Stomach (tissue), 19 donors: ENCODE results near the gene FANCL. TPM values are rescaled to one million over a fixed set of nuclear protein-coding genes. Genes with fewer than 3 reads are reported as not detected.
"Not testable (repeated sequence)": the region's sequence is repeated elsewhere in the genome, so short reads cannot be mapped to it uniquely, and the experiment has no call there.

Experiments
- DNase-seq, 2 donors: peaks; one replicate each; pipeline versions ENCODE4 v3.0.0 to v3.0.0-alpha.2; 2013 to 2019
- H3K27ac ChIP-seq, 5 donors: fragments of 200-600 bp in 4 of 5; sonication (generic) in 4 of 5; one replicate each; pipeline ENCODE4 v1.5.1; 2013 to 2019; ENCODE audit warnings: mild to moderate bottlenecking in 1 of 5, moderate library complexity in 1 of 5
- H3K27me3 ChIP-seq, 3 donors: fragments of 200-600 bp; sonication (generic); one replicate each; pipeline ENCODE4 v1.5.1; 2017 to 2019; ENCODE audit warnings: mixed run types in 1 of 3
- H3K36me3 ChIP-seq, 4 donors: fragments of 200-600 bp; sonication (generic); 1 replicate in 3 of 4; 2 replicates in 1 of 4; pipeline ENCODE4 v1.5.1; 2016 to 2019
- H3K4me1 ChIP-seq, 4 donors: fragments of 200-600 bp; sonication (generic); one replicate each; pipeline ENCODE4 v1.5.1; 2016 to 2019
- H3K4me3 ChIP-seq, 4 donors: fragments of 200-600 bp; sonication (generic) in 3 of 4; one replicate each; pipeline ENCODE4 v1.5.1; 2016 to 2019; ENCODE audit warnings: mild to moderate bottlenecking in 1 of 4
- H3K9me3 ChIP-seq, 4 donors: fragments of 200-600 bp; sonication (generic); one replicate each; pipeline ENCODE4 v1.5.1; 2016 to 2019
- EP300 ChIP-seq: sonication (generic); formaldehyde crosslinking; IDR thresholded peaks from one replicate; pipeline ENCODE4 v1.6.1; 2017; ENCODE audit warnings: antibody characterized with exemption
- POLR2A ChIP-seq, 4 donors: fragments of 450-650 bp; IDR thresholded peaks; one replicate each; pipeline ENCODE4 v1.6.1; 2016; ENCODE audit warnings: antibody characterized with exemption in 4 of 4, control low read depth in 2 of 4, mild to moderate bottlenecking in 1 of 4, moderate library complexity in 1 of 4
- POLR2AphosphoS5 ChIP-seq, 3 donors: sonication (generic); formaldehyde crosslinking; IDR thresholded peaks; one replicate each; pipeline ENCODE4 v1.6.1; 2016; ENCODE audit warnings: antibody characterized with exemption in 3 of 3
- WGBS, 5 donors: extraction: QIAGEN DNeasy Blood & Tissue Kit in 3 of 5; methylation state at CpG; one replicate each; pipeline versions ENCODE4 v1.1.5 to v1.1.7; 2013 to 2018; 5-methylcytosine and 5-hydroxymethylcytosine counted together
- intact Hi-C: fragments of 100-400 bp; cut with DNase I; formaldehyde crosslinking; loops from one replicate; pipeline ENCODE4 v1.15.1; 2023; ENCODE audit warnings: low total_unique reads
- long read RNA-seq, 10 donors: transcript quantifications; one replicate each; lab custom pipeline, GENCODE V29; 2026
- polyA plus RNA-seq, 3 donors: library from polyadenylated mRNA; stranded (reverse); fragments of 200-250 nt; gene quantifications; one replicate each; pipeline ENCODE4 v1.2.3, GENCODE V29; 2013
- total RNA-seq, 5 donors: library from RNA; depleted of rRNA; stranded (reverse); fragments of >200 nt; gene quantifications; one replicate each; pipeline versions ENCODE4 v1.1.0 to v1.2.3, GENCODE V29; 2014 to 2016
- TF ChIP-seq, protein P1 (sequence below), 7 experiments: fragments of 450-650 bp in 4 of 7; fragments of 200-600 bp in 3 of 7; sonication (generic) in 3 of 7; IDR thresholded peaks; one replicate each; pipeline ENCODE4 v1.5.1; 2016 to 2019; ENCODE audit warnings: antibody characterized with exemption in 7 of 7, control low read depth in 2 of 7, mild to moderate bottlenecking in 1 of 7
- donor health status: healthy with polysubstance abuse.
- donor health status: Bipolar disorder and iron deficiency.
- donor health status: healthy.

The FANCL gene
- 100 to 1,000 TPM in 1 of 5 donors, 10 to 100 TPM in 3, 1 to 10 TPM in 1; 4.9 to 275 (median 63.0) TPM for total RNA-seq
- polyA plus RNA-seq = 10 to 100 TPM in 2 of 3 donors, 1 to 10 TPM in 1; 6.3 to 20.5 (median 11.4) TPM
- long read RNA-seq, donor 1, partial matches to known transcripts = 0 of 3 reads
- long read RNA-seq, donor 1, other reads (novel, unspliced or antisense) = 0 of 3 reads
- long read RNA-seq, donor 2, partial matches to known transcripts = 0 of 4 reads
- long read RNA-seq, donor 2, other reads (novel, unspliced or antisense) = 0 of 4 reads
- long read RNA-seq, donor 3, partial matches to known transcripts = 0 of 4 reads
- long read RNA-seq, donor 3, other reads (novel, unspliced or antisense) = 0 of 4 reads
- long read RNA-seq, donor 4, partial matches to known transcripts = 0 of 1 reads
- long read RNA-seq, donor 4, other reads (novel, unspliced or antisense) = 0 of 1 reads
- long read RNA-seq, donor 5, partial matches to known transcripts = 0 of 5 reads
- long read RNA-seq, donor 5, other reads (novel, unspliced or antisense) = 0 of 5 reads
- long read RNA-seq, donor 6 = 0 reads
- long read RNA-seq, donor 7, transcript FANCL-201 (14 exons, 1,683 nt) = major isoform, 5 of 8 reads
- long read RNA-seq, donor 7, partial matches to known transcripts = 0 of 8 reads
- long read RNA-seq, donor 7, other reads (novel, unspliced or antisense) = 0 of 8 reads
- long read RNA-seq, donor 8, transcript FANCL-201 (14 exons, 1,683 nt) = major isoform, 8 of 10 reads
- long read RNA-seq, donor 8, partial matches to known transcripts = 0 of 10 reads
- long read RNA-seq, donor 8, other reads (novel, unspliced or antisense) = 0 of 10 reads
- long read RNA-seq, donor 9, partial matches to known transcripts = 5 of 10 reads
- long read RNA-seq, donor 9, other reads (novel, unspliced or antisense) = 0 of 10 reads
- long read RNA-seq, donor 10, partial matches to known transcripts = 0 of 2 reads
- long read RNA-seq, donor 10, other reads (novel, unspliced or antisense) = 0 of 2 reads

DNA sequence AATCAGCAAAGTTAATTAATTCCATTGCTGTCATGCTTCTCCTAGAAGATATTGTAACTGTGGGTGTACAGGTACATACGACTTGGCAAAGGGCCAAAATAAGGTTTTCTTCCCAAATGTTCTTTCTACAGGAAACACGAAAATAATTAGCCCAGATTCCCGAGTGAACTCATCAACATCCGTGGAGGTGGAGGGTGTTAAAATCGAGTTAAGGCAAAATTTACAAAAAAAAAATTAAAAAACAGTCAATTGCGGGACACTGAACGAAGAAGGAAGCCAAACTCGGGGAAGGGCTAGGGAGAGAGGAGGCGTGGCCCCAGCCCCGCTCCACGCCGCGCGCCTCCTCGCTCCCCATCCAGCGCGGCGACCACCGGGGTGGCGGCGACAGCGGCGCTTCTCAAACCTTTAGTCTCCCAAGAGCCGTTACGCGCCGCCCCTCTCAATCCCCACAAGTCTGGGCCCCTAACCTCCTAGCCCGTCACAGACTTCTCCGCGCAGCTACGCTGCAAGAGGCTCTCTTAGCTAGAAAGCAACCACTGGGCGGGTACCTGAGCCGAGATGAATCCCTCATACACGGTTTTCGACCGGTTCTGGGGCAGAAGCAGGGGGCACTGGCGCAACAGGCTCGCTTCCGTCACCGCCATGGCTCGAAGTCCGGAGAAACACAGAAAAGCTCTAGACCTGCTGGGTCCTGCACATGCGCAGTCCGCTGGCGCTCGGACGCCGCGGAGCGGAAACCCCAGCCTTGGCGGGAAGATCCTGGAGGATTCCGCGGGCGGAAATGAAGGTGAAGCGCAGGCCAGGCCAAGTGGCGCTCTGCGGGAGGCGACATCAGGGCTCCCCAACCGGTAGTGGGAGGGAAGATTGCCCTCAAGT, at the start of gene FANCL:
Gene FANCL (minus strand): TSS at position 656 of the 876 bp plus-strand sequence. CDS start 12 bp downstream, at position 644.
- WGBS, 5 donors = 0 to 1% (median 0%) methylated on average over 31 to 59 of the region's 59 CpGs
- peaks cover 0 to 7% (median 0%) of the 10 kb centered on the region in 3 donors for H3K27me3 ChIP-seq

DNA sequence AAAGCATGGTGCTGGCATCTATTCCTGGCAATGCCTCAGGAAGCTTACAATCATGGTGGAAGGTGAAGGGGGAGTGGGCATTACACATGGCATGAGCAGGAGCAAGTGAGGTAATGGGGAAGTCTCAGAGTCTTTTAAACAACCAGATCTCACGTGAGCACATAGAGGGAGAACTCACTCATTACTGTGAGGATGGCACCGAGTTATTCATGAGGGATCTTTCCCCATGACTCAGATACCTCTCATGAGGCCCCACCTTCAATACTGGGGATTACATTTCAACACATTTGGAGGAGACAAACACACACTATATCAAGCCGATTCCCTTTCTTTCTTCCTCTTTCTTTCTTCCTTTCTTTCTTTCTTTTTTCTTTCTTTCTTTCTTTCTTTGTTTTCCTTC, 47.9 kb upstream of the FANCL start:
- 73 to 95% (median 85%) methylated on average over 3 of the region's 3 CpGs for WGBS, 5 donors
- no peak overlapping the region for H3K4me3 ChIP-seq
- no peaks in the 10 kb centered on the region for H3K36me3 ChIP-seq
- H3K27me3 ChIP-seq = no peaks in the 10 kb centered on the region
- no peak overlapping the region for H3K27ac ChIP-seq
- TF ChIP-seq, protein P1, sequence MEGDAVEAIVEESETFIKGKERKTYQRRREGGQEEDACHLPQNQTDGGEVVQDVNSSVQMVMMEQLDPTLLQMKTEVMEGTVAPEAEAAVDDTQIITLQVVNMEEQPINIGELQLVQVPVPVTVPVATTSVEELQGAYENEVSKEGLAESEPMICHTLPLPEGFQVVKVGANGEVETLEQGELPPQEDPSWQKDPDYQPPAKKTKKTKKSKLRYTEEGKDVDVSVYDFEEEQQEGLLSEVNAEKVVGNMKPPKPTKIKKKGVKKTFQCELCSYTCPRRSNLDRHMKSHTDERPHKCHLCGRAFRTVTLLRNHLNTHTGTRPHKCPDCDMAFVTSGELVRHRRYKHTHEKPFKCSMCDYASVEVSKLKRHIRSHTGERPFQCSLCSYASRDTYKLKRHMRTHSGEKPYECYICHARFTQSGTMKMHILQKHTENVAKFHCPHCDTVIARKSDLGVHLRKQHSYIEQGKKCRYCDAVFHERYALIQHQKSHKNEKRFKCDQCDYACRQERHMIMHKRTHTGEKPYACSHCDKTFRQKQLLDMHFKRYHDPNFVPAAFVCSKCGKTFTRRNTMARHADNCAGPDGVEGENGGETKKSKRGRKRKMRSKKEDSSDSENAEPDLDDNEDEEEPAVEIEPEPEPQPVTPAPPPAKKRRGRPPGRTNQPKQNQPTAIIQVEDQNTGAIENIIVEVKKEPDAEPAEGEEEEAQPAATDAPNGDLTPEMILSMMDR (IDR thresholded peaks at IDR 0.05) = no peak
- TF ChIP-seq EP300 (no peak), POLR2AphosphoS5 (IDR thresholded peaks at IDR 0.05) (no peak), POLR2A (IDR thresholded peaks at IDR 0.05) (no peak)
- intact Hi-C loops = no loop called here
- DNase-seq = no peak
- no peaks in the 10 kb centered on the region for H3K9me3 ChIP-seq
- H3K4me1 ChIP-seq = no peaks in the 10 kb centered on the region

More for the DNA sequence above, at the start of gene FANCL:
- H3K4me1 ChIP-seq = peaks cover 0 to 32% (median 15%) of the 10 kb centered on the region in 4 donors
- no peaks in the 10 kb centered on the region for H3K9me3 ChIP-seq
- intact Hi-C loops = no loop called here
- H3K27ac ChIP-seq = peak within 1 kb of the TSS; percentile 77 to 93 (median 86)
- H3K36me3 ChIP-seq = no peaks in the 10 kb centered on the region
- DNase-seq = peak; percentile 92 to 97
- TF ChIP-seq, protein P1 (IDR thresholded peaks at IDR 0.05) = peak in 1 of 7 experiments; percentile 9
- TF ChIP-seq POLR2AphosphoS5 (IDR thresholded peaks at IDR 0.05) (peak; percentile 53 to 82 (median 64)), EP300 (no peak), POLR2A (IDR thresholded peaks at IDR 0.05) (no peak)
- peak within 1 kb of the TSS; percentile 76 to 96 (median 82) for H3K4me3 ChIP-seq

DNA sequence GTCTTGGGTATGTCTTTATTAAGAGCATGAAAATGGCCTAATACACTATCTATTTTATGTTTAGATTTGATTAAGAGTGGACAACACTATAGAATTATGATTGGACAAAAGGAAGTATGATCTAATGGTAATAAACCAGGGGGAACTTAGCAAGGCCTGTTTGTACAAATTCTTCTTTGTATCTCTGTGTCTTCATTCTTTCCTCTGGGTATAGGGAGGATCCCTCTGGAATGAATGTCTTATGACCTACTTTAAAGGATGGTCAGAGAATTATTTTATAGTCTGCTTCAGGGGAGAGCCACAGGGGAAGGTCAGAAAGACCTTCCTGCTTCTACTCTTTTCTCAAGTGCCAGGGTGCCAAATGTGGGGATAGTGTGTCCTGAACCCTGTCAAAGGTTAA, 42.8 kb upstream of the FANCL start:
- no peaks in the 10 kb centered on the region for H3K9me3 ChIP-seq
- no peak for DNase-seq
- H3K27me3 ChIP-seq = no peaks in the 10 kb centered on the region
- no peak overlapping the region for H3K27ac ChIP-seq
- TF ChIP-seq EP300 = no peak
- no peak for TF ChIP-seq POLR2A (IDR thresholded peaks at IDR 0.05)
- TF ChIP-seq POLR2AphosphoS5 (IDR thresholded peaks at IDR 0.05) = no peak
- TF ChIP-seq, protein P1 (IDR thresholded peaks at IDR 0.05) = no peak
- no peak overlapping the region for H3K4me3 ChIP-seq
- intact Hi-C loops = no loop called here
- no peaks in the 10 kb centered on the region for H3K36me3 ChIP-seq
- no peaks in the 10 kb centered on the region for H3K4me1 ChIP-seq

DNA sequence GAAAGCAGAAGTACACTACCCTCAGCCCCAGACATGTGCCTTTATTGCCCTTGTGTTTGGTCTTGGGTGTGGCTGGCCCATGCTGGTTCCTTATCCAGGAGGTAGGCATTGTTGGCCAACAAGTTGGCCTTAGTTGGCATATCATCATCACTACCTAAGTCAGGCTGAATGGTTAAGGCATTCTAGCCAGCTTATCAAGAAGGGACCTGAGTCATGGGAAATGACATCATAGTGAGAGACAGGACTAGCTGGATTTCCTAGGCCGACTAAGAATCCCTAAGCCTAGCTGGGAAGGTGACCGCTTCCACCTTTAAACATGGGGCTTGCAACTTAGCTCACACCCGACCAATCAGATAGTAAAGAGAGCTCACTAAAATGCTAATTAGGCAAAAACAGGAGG, 34.0 kb upstream of the FANCL start:
- H3K9me3 ChIP-seq, H3K4me3 ChIP-seq, H3K27me3 ChIP-seq, intact Hi-C loops, DNase-seq, H3K27ac ChIP-seq, H3K36me3 ChIP-seq, H3K4me1 ChIP-seq: not testable (repeated sequence)
- WGBS, 5 donors = 75 to 96% (median 81%) methylated on average over 3 of the region's 3 CpGs
